PFSK-1 (cell line): ENCODE data around the gene APOH.

Experiments used
- FOXP2 ChIP-seq: optimal IDR thresholded peaks from 2 replicates; pipeline ENCODE3; 2011; ENCODE audit warnings: borderline replicate concordance, control low read depth, inconsistent platforms; ENCODE audit not compliant: insufficient read depth; ENCODE audit errors: extremely low read length, extremely low read depth
- POLR2AphosphoS5 ChIP-seq: IDR thresholded peaks from 2 replicates; pipeline ENCODE4 v1.6.1; 2012; ENCODE audit warnings: low read depth, mild to moderate bottlenecking, control low read depth, low read length, moderate library complexity

GRCh38 chr17:66167189-66167815 lies 61.9 kb downstream of the APOH start:
- TF ChIP-seq POLR2AphosphoS5 (no peak), FOXP2 (no peak)
